ENCODE measurements around the gene FGD5.

DNA sequence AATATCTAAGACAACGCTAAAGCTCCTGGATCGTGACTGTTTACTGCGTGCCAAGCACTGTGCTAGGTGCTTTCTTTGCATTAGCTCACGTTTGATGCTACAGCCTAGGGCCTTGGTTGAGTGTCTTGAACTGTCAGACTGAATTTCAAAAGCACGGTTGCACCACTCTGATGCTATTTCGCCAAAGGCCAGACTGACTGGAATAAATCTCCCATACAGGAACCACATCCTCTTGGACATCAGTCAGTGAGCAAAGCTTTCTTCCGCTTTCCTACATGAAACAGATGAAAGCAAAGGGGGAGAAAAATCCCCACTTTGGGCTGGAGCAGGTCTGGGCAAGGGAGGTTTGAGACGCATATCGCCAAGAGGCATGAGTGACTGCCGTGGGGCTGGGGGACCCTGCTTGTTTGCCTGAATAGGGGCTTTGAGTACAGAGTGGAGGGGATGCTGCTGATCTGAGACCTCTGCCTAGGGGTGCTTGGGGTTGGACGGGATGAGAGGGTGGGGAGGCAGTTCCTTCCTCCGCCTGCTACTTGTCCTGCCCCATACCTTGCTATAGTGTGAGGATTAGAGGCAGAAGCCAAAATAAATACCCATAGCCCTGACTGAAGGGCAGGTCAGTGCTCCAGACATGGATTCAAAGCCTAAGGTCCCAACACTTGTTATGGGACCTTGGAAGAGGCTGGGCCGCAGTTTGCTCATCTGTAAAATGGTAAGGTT is 5.3 kb downstream of the FGD5 start:
- TF ChIP-seq, protein P1, sequence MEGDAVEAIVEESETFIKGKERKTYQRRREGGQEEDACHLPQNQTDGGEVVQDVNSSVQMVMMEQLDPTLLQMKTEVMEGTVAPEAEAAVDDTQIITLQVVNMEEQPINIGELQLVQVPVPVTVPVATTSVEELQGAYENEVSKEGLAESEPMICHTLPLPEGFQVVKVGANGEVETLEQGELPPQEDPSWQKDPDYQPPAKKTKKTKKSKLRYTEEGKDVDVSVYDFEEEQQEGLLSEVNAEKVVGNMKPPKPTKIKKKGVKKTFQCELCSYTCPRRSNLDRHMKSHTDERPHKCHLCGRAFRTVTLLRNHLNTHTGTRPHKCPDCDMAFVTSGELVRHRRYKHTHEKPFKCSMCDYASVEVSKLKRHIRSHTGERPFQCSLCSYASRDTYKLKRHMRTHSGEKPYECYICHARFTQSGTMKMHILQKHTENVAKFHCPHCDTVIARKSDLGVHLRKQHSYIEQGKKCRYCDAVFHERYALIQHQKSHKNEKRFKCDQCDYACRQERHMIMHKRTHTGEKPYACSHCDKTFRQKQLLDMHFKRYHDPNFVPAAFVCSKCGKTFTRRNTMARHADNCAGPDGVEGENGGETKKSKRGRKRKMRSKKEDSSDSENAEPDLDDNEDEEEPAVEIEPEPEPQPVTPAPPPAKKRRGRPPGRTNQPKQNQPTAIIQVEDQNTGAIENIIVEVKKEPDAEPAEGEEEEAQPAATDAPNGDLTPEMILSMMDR (IDR thresholded peaks at IDR 0.05) = no peak
- no peak for TF ChIP-seq POLR2AphosphoS5 (IDR thresholded peaks at IDR 0.05)

Measured in upper lobe of left lung (tissue), 4 donors.